HCT116 (cell line): ENCODE data around the gene FAIM2. TPM values are rescaled to one million over a fixed set of nuclear protein-coding genes. Genes with fewer than 3 reads are reported as not detected.

Experiments
- ATAC-seq: fragments of 200-7000 bp; cut with Tn5 transposase; 2 replicates; pipeline ENCODE4 v1.9.1; 2020; ENCODE audit warnings: mild to moderate bottlenecking, moderate library complexity
- BruUV-seq: library from RNA; stranded (reverse); fragments of 400-500 nt; replicated peaks from 2 replicates; lab custom pipeline; 2021; lab: Mats Ljungman, UMichigan
- CTCF ChIA-PET: fragments of 300-600 bp; sonication (Branson Sonifier 250); formaldehyde crosslinking; loops from one replicate; lab custom pipeline; 2021; ENCODE audit warnings: antibody characterized with exemption; lab: Charles Lee
- POLR2A ChIA-PET: fragments of 300-600, 350-600 bp; sonication (Branson Sonifier 250); formaldehyde crosslinking; loops from one replicate; lab custom pipeline; 2021; ENCODE audit warnings: antibody characterized with exemption; lab: Charles Lee
- RAD21 ChIA-PET, 2 experiments: fragments of 300-600 bp; sonication (Branson Sonifier 250); formaldehyde crosslinking; loops; one replicate each; lab custom pipeline; 2023; ENCODE audit warnings: low total read pairs in 2 of 2; ENCODE audit not compliant: uncharacterized antibody in 2 of 2, unreplicated experiment in 2 of 2, low non-redundant PET in 1 of 2; lab: Charles Lee
- DNase-seq: peaks from one replicate; pipeline ENCODE4 v3.0.0-alpha.2; 2010; ENCODE audit warnings: low read depth, low spot score
- H2AFZ ChIP-seq: fragments of 200-600 bp; shearing (Covaris generic), sonication (generic); 2 replicates; pipeline ENCODE4 v1.6.1; 2017; ENCODE audit warnings: low read depth, mixed run types, mixed read lengths, antibody characterized with exemption, low read length; ENCODE audit not compliant: poor library complexity, severe bottlenecking
- H3K27ac ChIP-seq: 2 replicates; pipeline ENCODE4 v1.5.1; 2012; ENCODE audit warnings: low read depth, low read length
- H3K27me3 ChIP-seq: fragments of 200-600 bp; sonication (generic); 2 replicates; pipeline ENCODE4 v1.6.1; 2016; ENCODE audit warnings: mixed run types, low read length, mixed read lengths; ENCODE audit not compliant: insufficient read depth
- H3K36me3 ChIP-seq, 2 experiments: fragments of 200-500 bp in 1 of 2; fragments of 200-600 bp in 1 of 2; sonication (Bioruptor generic) in 1 of 2; sonication (generic) in 1 of 2; 2 replicates each; pipeline versions ENCODE4 v1.5.1 to v1.6.1; 2014 to 2016; ENCODE audit warnings: low read length in 2 of 2, inconsistent platforms in 1 of 2, mixed read lengths in 1 of 2, mixed run types in 1 of 2; ENCODE audit not compliant: insufficient read depth in 2 of 2, control insufficient read depth in 1 of 2
- H3K4me1 ChIP-seq, 2 experiments: fragments of 200-600 bp in 1 of 2; sonication (generic) in 1 of 2; 2 replicates each; pipeline versions ENCODE4 v1.5.1 to v1.6.1; 2012 to 2017; ENCODE audit warnings: low read length in 2 of 2, inconsistent platforms in 1 of 2, mild to moderate bottlenecking in 1 of 2, mixed read lengths in 1 of 2, mixed run types in 1 of 2, moderate library complexity in 1 of 2; ENCODE audit not compliant: insufficient read depth in 2 of 2, control insufficient read depth in 1 of 2
- H3K4me2 ChIP-seq: fragments of 200-600 bp; sonication (generic); 2 replicates; pipeline ENCODE4 v1.6.1; 2017; ENCODE audit warnings: mixed run types, low read length, mixed read lengths
- H3K4me3 ChIP-seq, 2 experiments: fragments of 200-600 bp in 1 of 2; sonication (generic) in 1 of 2; replicated peaks in 1 of 2; 2 replicates each; pipeline ENCODE4 v1.5.1; 2011 to 2016; ENCODE audit warnings: low read length in 2 of 2, control low read depth in 1 of 2, low read depth in 1 of 2, mild to moderate bottlenecking in 1 of 2, mixed read lengths in 1 of 2, mixed run types in 1 of 2
- H3K79me2 ChIP-seq: fragments of 200-600 bp; sonication (generic); 2 replicates; pipeline ENCODE4 v1.6.1; 2017; ENCODE audit warnings: mild to moderate bottlenecking, mixed run types, low read length, moderate library complexity, mixed read lengths; ENCODE audit not compliant: insufficient read depth
- H3K9ac ChIP-seq: fragments of 200-600 bp; sonication (generic); 2 replicates; pipeline ENCODE4 v1.6.1; 2016; ENCODE audit warnings: low read length, mixed read lengths
- H3K9me2 ChIP-seq: fragments of 200-600 bp; sonication (generic), shearing (Covaris generic); 2 replicates; pipeline ENCODE4 v1.6.1; 2017; ENCODE audit warnings: mixed run types, mild to moderate bottlenecking, moderate library complexity; ENCODE audit not compliant: insufficient read depth
- H3K9me3 ChIP-seq, 2 experiments: fragments of 200-500 bp in 1 of 2; fragments of 200-600 bp in 1 of 2; sonication (Bioruptor generic) in 1 of 2; sonication (generic) in 1 of 2; 2 replicates each; pipeline ENCODE4 v1.6.1; 2014 to 2017; ENCODE audit warnings: low read length in 2 of 2, mixed read lengths in 2 of 2, inconsistent platforms in 1 of 2, low read depth in 1 of 2, mild to moderate bottlenecking in 1 of 2, mixed run types in 1 of 2, moderate library complexity in 1 of 2; ENCODE audit not compliant: control insufficient read depth in 1 of 2, insufficient read depth in 1 of 2
- H4K20me1 ChIP-seq: fragments of 200-600 bp; sonication (generic), shearing (Covaris generic); 2 replicates; pipeline ENCODE4 v1.6.1; 2017; ENCODE audit warnings: mixed run types, mild to moderate bottlenecking, moderate library complexity; ENCODE audit not compliant: insufficient read depth
- CBX3 ChIP-seq: IDR thresholded peaks from 2 replicates; pipeline ENCODE4 v1.6.1; 2012; ENCODE audit warnings: low read depth
- CEBPB ChIP-seq: IDR thresholded peaks from 2 replicates; pipeline ENCODE4 v1.6.1; 2012; ENCODE audit warnings: low read depth
- EGR1 ChIP-seq: IDR thresholded peaks from 2 replicates; pipeline ENCODE4 v1.6.1; 2012; ENCODE audit warnings: low read depth
- ELF1 ChIP-seq: IDR thresholded peaks from 2 replicates; pipeline ENCODE4 v1.6.1; 2012; ENCODE audit warnings: low read depth, borderline replicate concordance
- EZH2 ChIP-seq: fragments of 200-600 bp; sonication (generic); IDR thresholded peaks from 2 replicates; pipeline ENCODE4 v1.6.1; 2017; ENCODE audit warnings: antibody characterized with exemption, mixed run types
- EZH2phosphoT487 ChIP-seq: fragments of 200-600 bp; IDR thresholded peaks from 2 replicates; pipeline ENCODE4 v1.6.1; 2018; ENCODE audit warnings: antibody characterized with exemption, borderline replicate concordance
- FOSL1 ChIP-seq: IDR thresholded peaks from 2 replicates; pipeline ENCODE4 v1.6.1; 2012; ENCODE audit warnings: low read depth
- POLR2A ChIP-seq: IDR thresholded peaks from 2 replicates; pipeline ENCODE4 v1.7.0; 2011; ENCODE audit warnings: borderline replicate concordance; ENCODE audit not compliant: insufficient read depth, insufficient read length; ENCODE audit errors: extremely low read depth
- POLR2AphosphoS5 ChIP-seq: IDR thresholded peaks from 2 replicates; pipeline ENCODE4 v1.6.1; 2011; ENCODE audit warnings: mild to moderate bottlenecking, low read depth, low read length, moderate library complexity
- SIN3A ChIP-seq: IDR thresholded peaks from 2 replicates; pipeline ENCODE4 v1.6.1; 2012; ENCODE audit warnings: low read depth
- SP1 ChIP-seq: IDR thresholded peaks from 2 replicates; pipeline ENCODE4 v1.6.1; 2012; ENCODE audit warnings: low read depth
- SRF ChIP-seq: IDR thresholded peaks from 2 replicates; pipeline ENCODE4 v1.6.1; 2012; ENCODE audit warnings: low read depth
- YY1 ChIP-seq: IDR thresholded peaks from 2 replicates; pipeline ENCODE4 v1.6.1; 2011; ENCODE audit warnings: low read length, low read depth, moderate library complexity, mild to moderate bottlenecking; ENCODE audit not compliant: insufficient replicate concordance; ENCODE audit errors: extremely low read depth
- ZFX ChIP-seq: fragments of 450-650 bp; IDR thresholded peaks from 2 replicates; pipeline ENCODE4 v1.6.1; 2017
- intact Hi-C: fragments of 100-400 bp; cut with micrococcal nuclease; formaldehyde crosslinking; loops from 2 replicates; pipeline ENCODE4 v1.10.0; 2022
- total RNA-seq: library from RNA; stranded (reverse); gene quantifications from one replicate; pipeline ENCODE4 v1.2.1, GENCODE V29; 2021; ENCODE audit not compliant: unreplicated experiment
- TF ChIP-seq, protein P1 (sequence below): IDR thresholded peaks from 2 replicates; pipeline ENCODE4 v1.6.1; 2012
- TF ChIP-seq, protein P2 (sequence below): IDR thresholded peaks from 2 replicates; pipeline ENCODE4 v1.6.1; 2011; ENCODE audit warnings: mild to moderate bottlenecking, low read length, moderate library complexity; ENCODE audit not compliant: insufficient replicate concordance; ENCODE audit errors: extremely low read depth
- TF ChIP-seq, protein P3 (sequence below): IDR thresholded peaks from 2 replicates; pipeline ENCODE4 v1.6.1; 2012
- TF ChIP-seq, protein P4 (sequence below), 3 experiments: fragments of 200-600 bp in 1 of 3; sonication (generic) in 1 of 3; IDR thresholded peaks in 2 of 3; conservative IDR thresholded peaks in 1 of 3; 2 replicates each; pipeline ENCODE4 v1.5.1; 2012 to 2017; ENCODE audit warnings: low read depth in 2 of 3, low read length in 2 of 3, antibody characterized with exemption in 1 of 3, borderline replicate concordance in 1 of 3, control low read depth in 1 of 3, mild to moderate bottlenecking in 1 of 3, mixed read lengths in 1 of 3, mixed run types in 1 of 3, moderate library complexity in 1 of 3; ENCODE audit not compliant: insufficient read depth in 1 of 3
- TF ChIP-seq, protein P5 (sequence below): IDR thresholded peaks from 2 replicates; pipeline ENCODE4 v1.6.1; 2012; ENCODE audit warnings: low read depth

Gene FAIM2
- total RNA-seq, 1 experiment from 2014 or later, result not detected

DNA sequence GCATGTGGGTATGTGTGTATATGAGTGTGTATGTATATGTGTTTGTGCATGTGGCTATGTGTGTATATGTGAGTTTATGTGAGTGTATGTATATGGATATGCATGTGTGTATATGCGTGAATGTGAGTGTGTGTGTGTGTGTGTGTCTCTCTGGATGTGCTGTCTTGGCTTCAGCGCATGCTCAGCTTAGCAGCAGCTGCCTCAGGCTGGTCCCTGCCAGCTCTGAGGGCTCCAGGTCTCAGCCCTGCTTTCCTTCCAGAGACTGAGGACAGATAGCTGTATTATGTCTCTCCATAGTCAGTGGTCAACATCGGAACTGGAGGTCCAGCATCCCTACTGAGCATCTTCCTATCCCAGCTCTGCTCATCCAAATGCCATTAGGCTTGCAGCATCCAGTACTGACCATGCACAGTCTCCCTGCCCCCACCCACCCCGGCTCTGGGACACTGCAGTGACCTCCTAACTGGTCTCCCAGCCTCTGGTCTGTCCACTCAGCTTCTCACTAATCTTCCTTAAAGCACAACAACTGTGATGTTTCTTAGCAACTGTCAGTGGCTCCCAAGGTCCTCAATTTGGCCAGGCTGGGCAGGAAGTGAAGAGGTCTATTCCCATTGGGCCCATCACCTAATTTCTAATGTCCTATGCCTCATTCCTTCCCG lies 22.8 kb downstream of the FAIM2 start:
- no peak overlapping the region for H3K4me2 ChIP-seq
- TF ChIP-seq, protein P1, sequence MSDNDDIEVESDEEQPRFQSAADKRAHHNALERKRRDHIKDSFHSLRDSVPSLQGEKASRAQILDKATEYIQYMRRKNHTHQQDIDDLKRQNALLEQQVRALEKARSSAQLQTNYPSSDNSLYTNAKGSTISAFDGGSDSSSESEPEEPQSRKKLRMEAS, result no peak
- TF ChIP-seq EZH2phosphoT487 (no peak), ELF1 (no peak), SIN3A (no peak), FOSL1 (no peak), CEBPB (no peak), EGR1 (no peak), SP1 (no peak), EZH2 (no peak), CBX3 (no peak), POLR2AphosphoS5 (no peak), YY1 (no peak), SRF (no peak), POLR2A (no peak), ZFX (no peak)
- TF ChIP-seq, protein P2, sequence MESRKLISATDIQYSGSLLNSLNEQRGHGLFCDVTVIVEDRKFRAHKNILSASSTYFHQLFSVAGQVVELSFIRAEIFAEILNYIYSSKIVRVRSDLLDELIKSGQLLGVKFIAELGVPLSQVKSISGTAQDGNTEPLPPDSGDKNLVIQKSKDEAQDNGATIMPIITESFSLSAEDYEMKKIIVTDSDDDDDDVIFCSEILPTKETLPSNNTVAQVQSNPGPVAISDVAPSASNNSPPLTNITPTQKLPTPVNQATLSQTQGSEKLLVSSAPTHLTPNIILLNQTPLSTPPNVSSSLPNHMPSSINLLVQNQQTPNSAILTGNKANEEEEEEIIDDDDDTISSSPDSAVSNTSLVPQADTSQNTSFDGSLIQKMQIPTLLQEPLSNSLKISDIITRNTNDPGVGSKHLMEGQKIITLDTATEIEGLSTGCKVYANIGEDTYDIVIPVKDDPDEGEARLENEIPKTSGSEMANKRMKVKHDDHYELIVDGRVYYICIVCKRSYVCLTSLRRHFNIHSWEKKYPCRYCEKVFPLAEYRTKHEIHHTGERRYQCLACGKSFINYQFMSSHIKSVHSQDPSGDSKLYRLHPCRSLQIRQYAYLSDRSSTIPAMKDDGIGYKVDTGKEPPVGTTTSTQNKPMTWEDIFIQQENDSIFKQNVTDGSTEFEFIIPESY, result no peak
- TF ChIP-seq, protein P3, sequence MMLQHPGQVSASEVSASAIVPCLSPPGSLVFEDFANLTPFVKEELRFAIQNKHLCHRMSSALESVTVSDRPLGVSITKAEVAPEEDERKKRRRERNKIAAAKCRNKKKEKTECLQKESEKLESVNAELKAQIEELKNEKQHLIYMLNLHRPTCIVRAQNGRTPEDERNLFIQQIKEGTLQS, result no peak
- TF ChIP-seq, protein P4, sequence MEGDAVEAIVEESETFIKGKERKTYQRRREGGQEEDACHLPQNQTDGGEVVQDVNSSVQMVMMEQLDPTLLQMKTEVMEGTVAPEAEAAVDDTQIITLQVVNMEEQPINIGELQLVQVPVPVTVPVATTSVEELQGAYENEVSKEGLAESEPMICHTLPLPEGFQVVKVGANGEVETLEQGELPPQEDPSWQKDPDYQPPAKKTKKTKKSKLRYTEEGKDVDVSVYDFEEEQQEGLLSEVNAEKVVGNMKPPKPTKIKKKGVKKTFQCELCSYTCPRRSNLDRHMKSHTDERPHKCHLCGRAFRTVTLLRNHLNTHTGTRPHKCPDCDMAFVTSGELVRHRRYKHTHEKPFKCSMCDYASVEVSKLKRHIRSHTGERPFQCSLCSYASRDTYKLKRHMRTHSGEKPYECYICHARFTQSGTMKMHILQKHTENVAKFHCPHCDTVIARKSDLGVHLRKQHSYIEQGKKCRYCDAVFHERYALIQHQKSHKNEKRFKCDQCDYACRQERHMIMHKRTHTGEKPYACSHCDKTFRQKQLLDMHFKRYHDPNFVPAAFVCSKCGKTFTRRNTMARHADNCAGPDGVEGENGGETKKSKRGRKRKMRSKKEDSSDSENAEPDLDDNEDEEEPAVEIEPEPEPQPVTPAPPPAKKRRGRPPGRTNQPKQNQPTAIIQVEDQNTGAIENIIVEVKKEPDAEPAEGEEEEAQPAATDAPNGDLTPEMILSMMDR (IDR thresholded peaks at IDR 0.05 in 2 of 3, conservative IDR thresholded peaks at IDR 0.05 in 1 of 3; ENCODE audit: borderline replicate concordance in 1 of 3, insufficient read depth in 1 of 3, low read depth in 2 of 3, low read length in 2 of 3), result no peak
- TF ChIP-seq, protein P5, sequence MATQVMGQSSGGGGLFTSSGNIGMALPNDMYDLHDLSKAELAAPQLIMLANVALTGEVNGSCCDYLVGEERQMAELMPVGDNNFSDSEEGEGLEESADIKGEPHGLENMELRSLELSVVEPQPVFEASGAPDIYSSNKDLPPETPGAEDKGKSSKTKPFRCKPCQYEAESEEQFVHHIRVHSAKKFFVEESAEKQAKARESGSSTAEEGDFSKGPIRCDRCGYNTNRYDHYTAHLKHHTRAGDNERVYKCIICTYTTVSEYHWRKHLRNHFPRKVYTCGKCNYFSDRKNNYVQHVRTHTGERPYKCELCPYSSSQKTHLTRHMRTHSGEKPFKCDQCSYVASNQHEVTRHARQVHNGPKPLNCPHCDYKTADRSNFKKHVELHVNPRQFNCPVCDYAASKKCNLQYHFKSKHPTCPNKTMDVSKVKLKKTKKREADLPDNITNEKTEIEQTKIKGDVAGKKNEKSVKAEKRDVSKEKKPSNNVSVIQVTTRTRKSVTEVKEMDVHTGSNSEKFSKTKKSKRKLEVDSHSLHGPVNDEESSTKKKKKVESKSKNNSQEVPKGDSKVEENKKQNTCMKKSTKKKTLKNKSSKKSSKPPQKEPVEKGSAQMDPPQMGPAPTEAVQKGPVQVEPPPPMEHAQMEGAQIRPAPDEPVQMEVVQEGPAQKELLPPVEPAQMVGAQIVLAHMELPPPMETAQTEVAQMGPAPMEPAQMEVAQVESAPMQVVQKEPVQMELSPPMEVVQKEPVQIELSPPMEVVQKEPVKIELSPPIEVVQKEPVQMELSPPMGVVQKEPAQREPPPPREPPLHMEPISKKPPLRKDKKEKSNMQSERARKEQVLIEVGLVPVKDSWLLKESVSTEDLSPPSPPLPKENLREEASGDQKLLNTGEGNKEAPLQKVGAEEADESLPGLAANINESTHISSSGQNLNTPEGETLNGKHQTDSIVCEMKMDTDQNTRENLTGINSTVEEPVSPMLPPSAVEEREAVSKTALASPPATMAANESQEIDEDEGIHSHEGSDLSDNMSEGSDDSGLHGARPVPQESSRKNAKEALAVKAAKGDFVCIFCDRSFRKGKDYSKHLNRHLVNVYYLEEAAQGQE, result no peak
- RAD21 ChIA-PET, result no interaction called here
- H3K4me1 ChIP-seq, result no peaks in the 10 kb centered on the region
- H3K79me2 ChIP-seq, result no peaks in the 10 kb centered on the region
- no TSS peak for BruUV-seq
- peaks cover 8% of the 10 kb centered on the region for H3K27me3 ChIP-seq
- peaks cover 0 to 10% of the 10 kb centered on the region in 2 experiments; a peak in 1 of 4 replicates for H3K9me3 ChIP-seq
- DNase-seq (no peak), ATAC-seq (no peak)
- H4K20me1 ChIP-seq, result no peaks in the 10 kb centered on the region
- no peak overlapping the region for H2AFZ ChIP-seq
- H3K27ac ChIP-seq, result no peak overlapping the region
- H3K9me2 ChIP-seq, result no peaks in the 10 kb centered on the region
- no peak overlapping the region for H3K9ac ChIP-seq
- H3K4me3 ChIP-seq, result no peak overlapping the region
- intact Hi-C loops, result no loop called here
- POLR2A ChIA-PET, result no interaction called here
- H3K36me3 ChIP-seq, result no peaks in the 10 kb centered on the region
- CTCF ChIA-PET, result no interaction called here
